ENCODE measurements around the gene TSPAN9.

- TF ChIP-seq SIN3A (IDR thresholded peaks at IDR 0.05; ENCODE audit: borderline replicate concordance, insufficient read depth, low read length) (no peak), POLR2AphosphoS5 (IDR thresholded peaks at IDR 0.05; ENCODE audit: low read depth, low read length) (no peak), TAF1 (IDR thresholded peaks at IDR 0.05; ENCODE audit: borderline replicate concordance, insufficient read depth, low read length) (no peak), FOXP2 (optimal IDR thresholded peaks at IDR 0.05; ENCODE audit: borderline replicate concordance, extremely low read depth, extremely low read length, insufficient read depth) (no peak)
- TF ChIP-seq, protein P1, sequence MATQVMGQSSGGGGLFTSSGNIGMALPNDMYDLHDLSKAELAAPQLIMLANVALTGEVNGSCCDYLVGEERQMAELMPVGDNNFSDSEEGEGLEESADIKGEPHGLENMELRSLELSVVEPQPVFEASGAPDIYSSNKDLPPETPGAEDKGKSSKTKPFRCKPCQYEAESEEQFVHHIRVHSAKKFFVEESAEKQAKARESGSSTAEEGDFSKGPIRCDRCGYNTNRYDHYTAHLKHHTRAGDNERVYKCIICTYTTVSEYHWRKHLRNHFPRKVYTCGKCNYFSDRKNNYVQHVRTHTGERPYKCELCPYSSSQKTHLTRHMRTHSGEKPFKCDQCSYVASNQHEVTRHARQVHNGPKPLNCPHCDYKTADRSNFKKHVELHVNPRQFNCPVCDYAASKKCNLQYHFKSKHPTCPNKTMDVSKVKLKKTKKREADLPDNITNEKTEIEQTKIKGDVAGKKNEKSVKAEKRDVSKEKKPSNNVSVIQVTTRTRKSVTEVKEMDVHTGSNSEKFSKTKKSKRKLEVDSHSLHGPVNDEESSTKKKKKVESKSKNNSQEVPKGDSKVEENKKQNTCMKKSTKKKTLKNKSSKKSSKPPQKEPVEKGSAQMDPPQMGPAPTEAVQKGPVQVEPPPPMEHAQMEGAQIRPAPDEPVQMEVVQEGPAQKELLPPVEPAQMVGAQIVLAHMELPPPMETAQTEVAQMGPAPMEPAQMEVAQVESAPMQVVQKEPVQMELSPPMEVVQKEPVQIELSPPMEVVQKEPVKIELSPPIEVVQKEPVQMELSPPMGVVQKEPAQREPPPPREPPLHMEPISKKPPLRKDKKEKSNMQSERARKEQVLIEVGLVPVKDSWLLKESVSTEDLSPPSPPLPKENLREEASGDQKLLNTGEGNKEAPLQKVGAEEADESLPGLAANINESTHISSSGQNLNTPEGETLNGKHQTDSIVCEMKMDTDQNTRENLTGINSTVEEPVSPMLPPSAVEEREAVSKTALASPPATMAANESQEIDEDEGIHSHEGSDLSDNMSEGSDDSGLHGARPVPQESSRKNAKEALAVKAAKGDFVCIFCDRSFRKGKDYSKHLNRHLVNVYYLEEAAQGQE (IDR thresholded peaks at IDR 0.05; ENCODE audit: insufficient read depth in 1 of 2, low read depth in 2 of 2, low read length in 2 of 2), result no peak
These were observed 28.7 kb downstream of the TSPAN9 start for GRCh38 chr12:3105690-3106479.
